ENCODE measurements around the gene AFF3. TPM values are rescaled to one million over a fixed set of nuclear protein-coding genes. Genes with fewer than 3 reads are reported as not detected.

The AFF3 gene
- total and polyA plus RNA-seq, 2 of the 8 experiments (the other 6 are each of a cell fraction or from before 2014, with no cell fraction given): 0.27 to 3.0 TPM

DNA sequence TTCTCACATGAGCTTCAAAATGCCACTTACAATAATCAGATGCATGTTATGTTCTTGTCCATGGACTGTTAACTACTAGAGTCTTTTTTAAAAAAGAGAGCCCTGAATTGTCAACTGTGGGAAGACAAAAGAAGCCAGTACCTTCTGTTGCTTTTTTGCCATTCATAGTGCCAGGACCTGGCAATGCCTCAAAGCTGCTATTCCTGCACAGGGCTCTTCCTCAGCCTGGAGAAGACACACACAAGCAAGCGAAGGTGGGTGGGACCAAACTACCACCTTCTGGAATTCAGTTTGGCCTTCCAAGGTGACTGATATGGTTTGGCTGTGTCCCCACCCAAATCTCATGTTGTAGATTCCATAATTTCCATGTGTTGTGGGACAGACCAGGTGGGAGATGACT is 160.6 kb downstream of the AFF3 start (continued):
- TF ChIP-seq, protein P1, sequence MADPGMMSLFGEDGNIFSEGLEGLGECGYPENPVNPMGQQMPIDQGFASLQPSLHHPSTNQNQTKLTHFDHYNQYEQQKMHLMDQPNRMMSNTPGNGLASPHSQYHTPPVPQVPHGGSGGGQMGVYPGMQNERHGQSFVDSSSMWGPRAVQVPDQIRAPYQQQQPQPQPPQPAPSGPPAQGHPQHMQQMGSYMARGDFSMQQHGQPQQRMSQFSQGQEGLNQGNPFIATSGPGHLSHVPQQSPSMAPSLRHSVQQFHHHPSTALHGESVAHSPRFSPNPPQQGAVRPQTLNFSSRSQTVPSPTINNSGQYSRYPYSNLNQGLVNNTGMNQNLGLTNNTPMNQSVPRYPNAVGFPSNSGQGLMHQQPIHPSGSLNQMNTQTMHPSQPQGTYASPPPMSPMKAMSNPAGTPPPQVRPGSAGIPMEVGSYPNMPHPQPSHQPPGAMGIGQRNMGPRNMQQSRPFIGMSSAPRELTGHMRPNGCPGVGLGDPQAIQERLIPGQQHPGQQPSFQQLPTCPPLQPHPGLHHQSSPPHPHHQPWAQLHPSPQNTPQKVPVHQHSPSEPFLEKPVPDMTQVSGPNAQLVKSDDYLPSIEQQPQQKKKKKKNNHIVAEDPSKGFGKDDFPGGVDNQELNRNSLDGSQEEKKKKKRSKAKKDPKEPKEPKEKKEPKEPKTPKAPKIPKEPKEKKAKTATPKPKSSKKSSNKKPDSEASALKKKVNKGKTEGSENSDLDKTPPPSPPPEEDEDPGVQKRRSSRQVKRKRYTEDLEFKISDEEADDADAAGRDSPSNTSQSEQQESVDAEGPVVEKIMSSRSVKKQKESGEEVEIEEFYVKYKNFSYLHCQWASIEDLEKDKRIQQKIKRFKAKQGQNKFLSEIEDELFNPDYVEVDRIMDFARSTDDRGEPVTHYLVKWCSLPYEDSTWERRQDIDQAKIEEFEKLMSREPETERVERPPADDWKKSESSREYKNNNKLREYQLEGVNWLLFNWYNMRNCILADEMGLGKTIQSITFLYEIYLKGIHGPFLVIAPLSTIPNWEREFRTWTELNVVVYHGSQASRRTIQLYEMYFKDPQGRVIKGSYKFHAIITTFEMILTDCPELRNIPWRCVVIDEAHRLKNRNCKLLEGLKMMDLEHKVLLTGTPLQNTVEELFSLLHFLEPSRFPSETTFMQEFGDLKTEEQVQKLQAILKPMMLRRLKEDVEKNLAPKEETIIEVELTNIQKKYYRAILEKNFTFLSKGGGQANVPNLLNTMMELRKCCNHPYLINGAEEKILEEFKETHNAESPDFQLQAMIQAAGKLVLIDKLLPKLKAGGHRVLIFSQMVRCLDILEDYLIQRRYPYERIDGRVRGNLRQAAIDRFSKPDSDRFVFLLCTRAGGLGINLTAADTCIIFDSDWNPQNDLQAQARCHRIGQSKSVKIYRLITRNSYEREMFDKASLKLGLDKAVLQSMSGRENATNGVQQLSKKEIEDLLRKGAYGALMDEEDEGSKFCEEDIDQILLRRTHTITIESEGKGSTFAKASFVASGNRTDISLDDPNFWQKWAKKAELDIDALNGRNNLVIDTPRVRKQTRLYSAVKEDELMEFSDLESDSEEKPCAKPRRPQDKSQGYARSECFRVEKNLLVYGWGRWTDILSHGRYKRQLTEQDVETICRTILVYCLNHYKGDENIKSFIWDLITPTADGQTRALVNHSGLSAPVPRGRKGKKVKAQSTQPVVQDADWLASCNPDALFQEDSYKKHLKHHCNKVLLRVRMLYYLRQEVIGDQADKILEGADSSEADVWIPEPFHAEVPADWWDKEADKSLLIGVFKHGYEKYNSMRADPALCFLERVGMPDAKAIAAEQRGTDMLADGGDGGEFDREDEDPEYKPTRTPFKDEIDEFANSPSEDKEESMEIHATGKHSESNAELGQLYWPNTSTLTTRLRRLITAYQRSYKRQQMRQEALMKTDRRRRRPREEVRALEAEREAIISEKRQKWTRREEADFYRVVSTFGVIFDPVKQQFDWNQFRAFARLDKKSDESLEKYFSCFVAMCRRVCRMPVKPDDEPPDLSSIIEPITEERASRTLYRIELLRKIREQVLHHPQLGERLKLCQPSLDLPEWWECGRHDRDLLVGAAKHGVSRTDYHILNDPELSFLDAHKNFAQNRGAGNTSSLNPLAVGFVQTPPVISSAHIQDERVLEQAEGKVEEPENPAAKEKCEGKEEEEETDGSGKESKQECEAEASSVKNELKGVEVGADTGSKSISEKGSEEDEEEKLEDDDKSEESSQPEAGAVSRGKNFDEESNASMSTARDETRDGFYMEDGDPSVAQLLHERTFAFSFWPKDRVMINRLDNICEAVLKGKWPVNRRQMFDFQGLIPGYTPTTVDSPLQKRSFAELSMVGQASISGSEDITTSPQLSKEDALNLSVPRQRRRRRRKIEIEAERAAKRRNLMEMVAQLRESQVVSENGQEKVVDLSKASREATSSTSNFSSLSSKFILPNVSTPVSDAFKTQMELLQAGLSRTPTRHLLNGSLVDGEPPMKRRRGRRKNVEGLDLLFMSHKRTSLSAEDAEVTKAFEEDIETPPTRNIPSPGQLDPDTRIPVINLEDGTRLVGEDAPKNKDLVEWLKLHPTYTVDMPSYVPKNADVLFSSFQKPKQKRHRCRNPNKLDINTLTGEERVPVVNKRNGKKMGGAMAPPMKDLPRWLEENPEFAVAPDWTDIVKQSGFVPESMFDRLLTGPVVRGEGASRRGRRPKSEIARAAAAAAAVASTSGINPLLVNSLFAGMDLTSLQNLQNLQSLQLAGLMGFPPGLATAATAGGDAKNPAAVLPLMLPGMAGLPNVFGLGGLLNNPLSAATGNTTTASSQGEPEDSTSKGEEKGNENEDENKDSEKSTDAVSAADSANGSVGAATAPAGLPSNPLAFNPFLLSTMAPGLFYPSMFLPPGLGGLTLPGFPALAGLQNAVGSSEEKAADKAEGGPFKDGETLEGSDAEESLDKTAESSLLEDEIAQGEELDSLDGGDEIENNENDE (IDR thresholded peaks at IDR 0.05; ENCODE audit: insufficient replicate concordance, low read length): no peak
- TF ChIP-seq SIX5 (IDR thresholded peaks at IDR 0.05; ENCODE audit: low read depth, low read length) (no peak), NANOG (IDR thresholded peaks at IDR 0.05; ENCODE audit: insufficient read depth, low read depth, low read length, poor library complexity, severe bottlenecking) (no peak), SAP30 (IDR thresholded peaks at IDR 0.05; ENCODE audit: insufficient read depth, insufficient replicate concordance, low read length) (no peak), EP300 (IDR thresholded peaks at IDR 0.05; ENCODE audit: borderline replicate concordance in 1 of 2, low read depth in 2 of 2, low read length in 2 of 2) (no peak), RBBP5 (IDR thresholded peaks at IDR 0.05; ENCODE audit: borderline replicate concordance, low read depth, low read length) (no peak), CHD2 (IDR thresholded peaks at IDR 0.05; ENCODE audit: low read length) (no peak), JUN (IDR thresholded peaks at IDR 0.05; ENCODE audit: low read depth, low read length) (no peak), ZNF274 (IDR thresholded peaks at IDR 0.05; ENCODE audit: borderline replicate concordance, extremely low read depth, low read length) (no peak), SRF (IDR thresholded peaks at IDR 0.05; ENCODE audit: low read depth, low read length) (no peak)
- TF ChIP-seq, protein P2, sequence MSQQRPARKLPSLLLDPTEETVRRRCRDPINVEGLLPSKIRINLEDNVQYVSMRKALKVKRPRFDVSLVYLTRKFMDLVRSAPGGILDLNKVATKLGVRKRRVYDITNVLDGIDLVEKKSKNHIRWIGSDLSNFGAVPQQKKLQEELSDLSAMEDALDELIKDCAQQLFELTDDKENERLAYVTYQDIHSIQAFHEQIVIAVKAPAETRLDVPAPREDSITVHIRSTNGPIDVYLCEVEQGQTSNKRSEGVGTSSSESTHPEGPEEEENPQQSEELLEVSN (IDR thresholded peaks at IDR 0.05): no peak
